ENCODE data around the gene KLHL26.

Gene KLHL26

GRCh38 chr19:18663940-18664530 is 27.2 kb downstream of the KLHL26 start:
- Histone ChIP-seq H2AFZ (ENCODE audit: low read length) (no peak overlapping the region), H3K4me3 (ENCODE audit: low read length, poor library complexity, severe bottlenecking) (no peak overlapping the region), H3K36me3 (ENCODE audit: insufficient read depth, low read length) (peaks cover 14% of the 10 kb centered on the region; the same call in 1 of the 2 replicates), H3K9ac (ENCODE audit: low read depth, low read length, poor library complexity, severe bottlenecking) (no peak overlapping the region), H3K9me3 (ENCODE audit: insufficient read depth, low read depth, low read length) (no peaks in the 10 kb centered on the region), H3K4me1 (ENCODE audit: insufficient read depth, low read length, poor library complexity, severe bottlenecking) (no peaks in the 10 kb centered on the region), H3K9me2 (replicated peaks; ENCODE audit: low read depth, low read length) (no peaks in the 10 kb centered on the region), H3F3A (ENCODE audit: low read depth) (no peaks in the 10 kb centered on the region), H4K20me1 (ENCODE audit: insufficient read depth, low read length, poor library complexity, severe bottlenecking) (no peaks in the 10 kb centered on the region), H3K4me2 (ENCODE audit: low read depth, low read length, poor library complexity, severe bottlenecking) (no peak overlapping the region), H3K79me2 (ENCODE audit: insufficient read depth, low read length) (no peaks in the 10 kb centered on the region), H3K27me3 (ENCODE audit: insufficient read depth, low read length, poor library complexity, severe bottlenecking) (no peaks in the 10 kb centered on the region)
- no peak for TF ChIP-seq CTCF (conservative IDR thresholded peaks at IDR 0.05; ENCODE audit: low read length)
- TF ChIP-seq EZH2phosphoT487 (IDR thresholded peaks at IDR 0.05; ENCODE audit: borderline replicate concordance): no peak

GRCh38 chr19:18665771-18666202 is 29.0 kb downstream of the KLHL26 start:
- Histone ChIP-seq H3K36me3 (ENCODE audit: insufficient read depth, low read length) (peaks cover 25% of the 10 kb centered on the region; the same call in 1 of the 2 replicates), H2AFZ (ENCODE audit: low read length) (no peak overlapping the region), H3K4me3 (ENCODE audit: low read length, poor library complexity, severe bottlenecking) (no peak overlapping the region), H3K9ac (ENCODE audit: low read depth, low read length, poor library complexity, severe bottlenecking) (no peak overlapping the region), H3K4me1 (ENCODE audit: insufficient read depth, low read length, poor library complexity, severe bottlenecking) (no peaks in the 10 kb centered on the region), H3F3A (ENCODE audit: low read depth) (no peaks in the 10 kb centered on the region), H3K9me3 (ENCODE audit: insufficient read depth, low read depth, low read length) (no peaks in the 10 kb centered on the region), H3K4me2 (ENCODE audit: low read depth, low read length, poor library complexity, severe bottlenecking) (no peak overlapping the region), H3K79me2 (ENCODE audit: insufficient read depth, low read length) (no peaks in the 10 kb centered on the region), H3K9me2 (replicated peaks; ENCODE audit: low read depth, low read length) (no peaks in the 10 kb centered on the region), H4K20me1 (ENCODE audit: insufficient read depth, low read length, poor library complexity, severe bottlenecking) (no peaks in the 10 kb centered on the region), H3K27me3 (ENCODE audit: insufficient read depth, low read length, poor library complexity, severe bottlenecking) (no peaks in the 10 kb centered on the region)
- TF ChIP-seq CTCF (conservative IDR thresholded peaks at IDR 0.05; ENCODE audit: low read length): no peak
- TF ChIP-seq EZH2phosphoT487 (IDR thresholded peaks at IDR 0.05; ENCODE audit: borderline replicate concordance): no peak

- no peak for TF ChIP-seq EZH2phosphoT487 (IDR thresholded peaks at IDR 0.05; ENCODE audit: borderline replicate concordance)
- no peak for TF ChIP-seq CTCF (conservative IDR thresholded peaks at IDR 0.05; ENCODE audit: low read length)
- Histone ChIP-seq H3K4me2 (ENCODE audit: low read depth, low read length, poor library complexity, severe bottlenecking) (no peak overlapping the region), H3K9ac (ENCODE audit: low read depth, low read length, poor library complexity, severe bottlenecking) (no peak overlapping the region), H3K27me3 (ENCODE audit: insufficient read depth, low read length, poor library complexity, severe bottlenecking) (no peaks in the 10 kb centered on the region), H3K9me3 (ENCODE audit: insufficient read depth, low read depth, low read length) (no peaks in the 10 kb centered on the region), H4K20me1 (ENCODE audit: insufficient read depth, low read length, poor library complexity, severe bottlenecking) (no peaks in the 10 kb centered on the region), H3F3A (ENCODE audit: low read depth) (no peaks in the 10 kb centered on the region), H3K36me3 (ENCODE audit: insufficient read depth, low read length) (peaks cover 25% of the 10 kb centered on the region; the same call in 1 of the 2 replicates), H3K79me2 (ENCODE audit: insufficient read depth, low read length) (no peaks in the 10 kb centered on the region), H2AFZ (ENCODE audit: low read length) (no peak overlapping the region), H3K4me1 (ENCODE audit: insufficient read depth, low read length, poor library complexity, severe bottlenecking) (no peaks in the 10 kb centered on the region), H3K4me3 (ENCODE audit: low read length, poor library complexity, severe bottlenecking) (no peak overlapping the region), H3K9me2 (replicated peaks; ENCODE audit: low read depth, low read length) (no peaks in the 10 kb centered on the region)
Measured at GRCh38 chr19:18666317-18666716, 29.5 kb downstream of the KLHL26 start.

Data from Loucy (cell line).